Anterior cingulate cortex (tissue), 58 donors: ENCODE measurements around the gene CEP63.

Experiments used
- DNase-seq, 58 donors: peaks; one replicate each; lab custom pipeline; 2025; lab: John Stamatoyannopoulos, UW

Gene CEP63

DNA sequence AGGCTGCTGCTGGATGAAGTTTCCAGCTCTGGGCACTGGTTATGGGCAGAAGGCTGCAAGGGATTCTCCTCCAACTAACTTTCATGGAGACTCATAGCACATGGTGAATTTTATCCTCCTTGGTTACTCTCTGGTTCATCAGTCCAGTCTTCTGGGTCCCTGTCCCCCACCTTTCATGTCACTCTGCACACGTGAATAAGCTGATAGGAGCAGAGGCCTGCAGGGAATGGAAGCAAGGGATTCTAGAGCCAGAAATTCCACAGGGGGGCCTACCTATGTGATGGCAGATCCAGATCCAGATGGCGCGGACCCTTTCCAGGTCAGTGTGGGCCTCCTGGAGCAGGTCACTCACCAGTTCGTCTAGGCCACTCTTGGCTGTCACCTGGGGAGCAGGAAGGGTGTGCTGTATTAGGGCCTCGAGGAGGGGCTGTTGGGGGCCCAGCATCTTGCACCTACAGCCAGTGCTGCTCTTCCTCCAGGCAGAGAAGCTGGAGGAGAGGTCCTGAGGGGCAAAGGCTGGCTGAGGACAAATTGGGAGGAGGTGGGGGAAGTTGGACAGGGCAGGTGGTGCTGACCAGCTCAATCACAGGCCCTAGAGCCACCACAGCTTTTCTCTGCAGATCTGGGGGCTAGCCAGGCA is 134.7 kb downstream of the CEP63 start:
- no peak for DNase-seq

DNA sequence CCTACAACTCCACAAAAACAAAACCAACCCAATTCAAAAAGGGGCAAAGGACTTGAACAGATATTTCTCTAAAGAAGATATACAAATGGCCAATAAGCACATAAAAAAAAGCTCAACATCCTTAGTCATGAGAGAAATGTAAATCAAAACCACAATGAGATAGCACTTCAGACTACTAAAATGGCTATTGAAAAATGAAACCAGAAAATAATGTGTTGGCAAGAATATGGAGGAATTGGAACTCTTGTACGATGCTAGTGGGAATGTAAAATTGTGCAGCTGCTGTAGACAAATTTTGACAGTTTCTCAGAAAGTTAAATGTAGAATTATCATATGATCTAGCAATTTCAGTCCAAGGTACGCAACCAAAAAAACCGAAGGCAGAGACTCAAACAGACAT is 136.0 kb downstream of the CEP63 start:
- DNase-seq = no peak

DNA sequence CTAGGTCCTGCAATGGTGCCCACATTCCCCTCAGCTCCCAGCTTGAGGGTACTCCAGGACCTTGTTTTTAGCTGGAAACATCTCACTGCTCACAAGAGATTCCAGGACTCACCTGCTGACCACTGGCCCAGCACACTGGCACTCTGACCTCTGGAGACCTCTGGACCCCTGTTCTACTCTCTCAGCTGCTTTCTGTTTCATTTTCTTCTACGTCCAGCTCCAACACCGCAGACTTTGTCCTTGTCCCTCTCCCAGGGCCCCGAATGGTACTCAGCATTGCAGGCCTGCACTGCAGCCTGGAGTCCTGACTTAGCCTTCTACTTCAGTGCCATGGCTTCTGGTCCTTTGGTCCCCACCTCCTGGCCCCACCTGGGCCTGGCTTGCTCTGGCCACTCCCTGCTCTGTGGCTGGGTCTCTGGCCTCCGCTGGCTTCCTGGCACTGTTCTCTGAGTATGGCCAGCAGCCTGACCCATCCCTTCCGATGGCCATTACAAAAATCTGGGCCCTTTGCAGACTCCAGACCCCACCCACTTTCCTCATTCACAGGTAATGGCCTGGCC is 137.0 kb downstream of the CEP63 start:
- no peak for DNase-seq

DNA sequence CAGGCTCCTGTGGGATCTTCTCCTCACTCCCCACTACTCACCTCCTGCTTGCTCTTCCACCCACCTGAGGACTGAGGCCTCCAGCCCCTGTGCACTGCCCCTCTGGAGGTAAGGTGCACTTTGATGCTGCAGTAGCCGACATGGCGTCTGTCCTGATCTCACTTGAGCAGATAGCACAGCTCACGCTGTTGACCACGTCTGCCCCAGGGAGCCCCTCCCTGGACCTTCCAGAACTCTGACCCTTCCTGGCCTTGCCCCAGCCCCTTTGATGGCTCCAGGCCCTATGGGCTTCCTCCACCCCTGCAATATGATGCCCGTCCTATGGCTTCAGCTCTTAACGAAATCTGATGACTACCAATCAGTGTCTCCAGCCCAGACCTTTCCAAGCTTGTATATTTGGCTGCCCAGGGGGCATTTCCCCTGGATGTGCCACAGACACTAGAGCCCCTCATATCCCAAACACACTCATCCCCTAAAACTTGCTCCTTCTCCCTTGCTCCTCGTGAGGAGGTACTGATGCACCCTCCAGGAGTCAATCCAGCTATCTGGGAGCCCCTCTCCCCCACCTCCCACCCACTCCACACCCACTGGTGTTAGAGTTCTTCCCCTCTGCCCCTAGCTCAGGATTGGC is 137.9 kb downstream of the CEP63 start:
- no peak for DNase-seq
